HUES6 (cell line): ENCODE results near the gene BEND7.

Source experiments
- H3K27ac ChIP-seq: 2 replicates; pipeline ENCODE4 v1.7.0; 2013; ENCODE audit warnings: low read depth, mild to moderate bottlenecking, low read length, inconsistent platforms
- H3K27me3 ChIP-seq: 2 replicates; pipeline ENCODE4 v1.6.1; 2013; ENCODE audit warnings: low read length; ENCODE audit not compliant: control insufficient read depth, insufficient read depth
- H3K36me3 ChIP-seq: 2 replicates; pipeline ENCODE4 v1.6.1; 2013; ENCODE audit warnings: low read length; ENCODE audit not compliant: control insufficient read depth, insufficient read depth
- H3K4me1 ChIP-seq: 2 replicates; pipeline ENCODE4 v1.6.1; 2013; ENCODE audit warnings: low read length; ENCODE audit not compliant: control insufficient read depth, insufficient read depth
- H3K4me3 ChIP-seq: 2 replicates; pipeline ENCODE4 v1.5.1; 2013; ENCODE audit warnings: low read depth, low read length
- H3K9ac ChIP-seq: one replicate; pipeline ENCODE4 v1.6.1; 2013; ENCODE audit warnings: mild to moderate bottlenecking, low read length
- H3K9me3 ChIP-seq: 2 replicates; pipeline ENCODE4 v1.6.1; 2013; ENCODE audit warnings: low read depth, low read length; ENCODE audit not compliant: control insufficient read depth, insufficient read depth

Gene BEND7

DNA sequence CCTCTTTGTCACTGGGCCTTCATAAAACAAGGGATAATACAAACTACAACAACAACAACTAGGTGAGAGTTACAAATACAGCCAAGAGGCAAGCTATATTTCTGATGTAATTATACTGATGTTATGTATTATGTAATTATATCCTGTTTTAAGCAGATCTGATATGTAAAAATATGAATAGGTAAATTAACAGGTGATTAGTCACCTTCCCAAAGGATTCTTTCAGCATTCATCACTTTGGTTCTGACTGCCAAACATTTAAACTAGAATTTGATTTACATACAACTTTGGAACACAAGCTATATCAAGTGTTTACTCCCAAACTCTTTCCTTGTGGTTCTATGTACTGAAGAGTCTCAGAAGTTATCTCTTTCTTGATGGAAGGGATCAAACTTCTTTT lies 53.7 kb downstream of the BEND7 start:
- Histone ChIP-seq H3K27ac (no peak overlapping the region), H3K27me3 (no peaks in the 10 kb centered on the region), H3K36me3 (peaks cover 6% of the 10 kb centered on the region; the same call in 1 of the 2 replicates), H3K4me1 (no peaks in the 10 kb centered on the region), H3K9me3 (no peaks in the 10 kb centered on the region), H3K9ac (no peak overlapping the region), H3K4me3 (no peak overlapping the region)

DNA sequence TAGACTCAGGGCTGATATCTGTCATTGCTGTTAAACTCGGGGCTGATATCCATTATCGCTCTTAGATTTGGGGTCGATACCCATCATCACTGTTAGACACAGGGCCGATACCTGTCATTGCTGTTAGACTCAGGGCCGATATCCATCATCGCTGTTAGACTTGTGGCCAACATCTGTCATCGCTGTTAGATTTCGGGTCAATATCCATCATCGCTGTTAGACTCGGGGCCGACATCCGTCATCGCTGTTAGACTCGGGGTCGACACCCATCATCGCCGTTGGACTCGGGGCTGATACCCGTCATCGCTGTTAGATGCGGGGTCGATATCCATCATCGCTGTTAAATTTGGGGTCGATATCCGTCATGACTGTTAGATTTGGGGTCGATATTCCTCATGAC lies 54.8 kb downstream of the BEND7 start:
- no peak overlapping the region for H3K9ac ChIP-seq
- no peak overlapping the region for H3K27ac ChIP-seq
- H3K4me1 ChIP-seq: no peaks in the 10 kb centered on the region
- H3K36me3 ChIP-seq: peaks cover 6% of the 10 kb centered on the region; the same call in 1 of the 2 replicates
- H3K4me3 ChIP-seq: no peak overlapping the region
- no peaks in the 10 kb centered on the region for H3K27me3 ChIP-seq
- H3K9me3 ChIP-seq: no peaks in the 10 kb centered on the region

DNA sequence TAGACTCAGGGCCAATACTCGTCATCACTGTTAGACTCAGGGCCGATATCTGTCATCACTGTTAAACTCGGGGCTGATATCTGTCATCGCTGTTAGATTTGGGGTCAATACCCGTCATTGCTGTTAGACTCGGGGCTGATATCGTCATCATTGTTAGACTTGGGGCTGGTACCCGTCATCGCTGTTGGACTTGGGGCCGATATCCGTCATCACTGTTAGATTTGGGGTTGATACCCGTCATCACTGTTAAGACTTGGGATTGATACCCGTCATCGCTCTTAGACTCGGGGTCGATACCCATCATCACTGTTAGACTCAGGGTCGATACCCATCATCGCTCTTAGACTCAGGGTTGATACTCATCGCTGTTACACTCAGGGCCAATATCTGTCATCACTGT lies 56.5 kb downstream of the BEND7 start:
- Histone ChIP-seq H3K9ac (no peak overlapping the region), H3K4me3 (no peak overlapping the region), H3K27ac (no peak overlapping the region), H3K9me3 (no peaks in the 10 kb centered on the region), H3K36me3 (peaks cover 6% of the 10 kb centered on the region; the same call in 1 of the 2 replicates), H3K27me3 (no peaks in the 10 kb centered on the region), H3K4me1 (no peaks in the 10 kb centered on the region)

DNA sequence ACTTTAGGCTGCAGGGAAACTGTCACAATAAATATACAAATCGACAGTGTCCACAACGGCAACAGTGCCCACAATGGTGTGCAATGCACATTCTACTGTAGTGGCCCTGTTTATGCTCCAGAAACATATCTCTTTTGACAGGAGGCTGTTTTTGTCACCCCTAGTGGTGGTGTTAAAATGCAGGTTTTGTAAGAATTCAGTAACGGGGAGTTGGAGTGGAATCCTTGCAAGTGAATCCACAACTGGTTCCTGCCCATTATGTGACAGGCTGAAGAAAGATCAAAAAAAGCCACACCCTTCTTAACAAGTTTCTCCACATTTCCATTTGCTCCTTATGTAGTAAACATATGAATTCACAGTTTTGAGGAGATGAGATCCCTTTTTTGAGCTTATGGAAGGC lies 58.5 kb downstream of the BEND7 start:
- H3K27ac ChIP-seq: no peak overlapping the region

DNA sequence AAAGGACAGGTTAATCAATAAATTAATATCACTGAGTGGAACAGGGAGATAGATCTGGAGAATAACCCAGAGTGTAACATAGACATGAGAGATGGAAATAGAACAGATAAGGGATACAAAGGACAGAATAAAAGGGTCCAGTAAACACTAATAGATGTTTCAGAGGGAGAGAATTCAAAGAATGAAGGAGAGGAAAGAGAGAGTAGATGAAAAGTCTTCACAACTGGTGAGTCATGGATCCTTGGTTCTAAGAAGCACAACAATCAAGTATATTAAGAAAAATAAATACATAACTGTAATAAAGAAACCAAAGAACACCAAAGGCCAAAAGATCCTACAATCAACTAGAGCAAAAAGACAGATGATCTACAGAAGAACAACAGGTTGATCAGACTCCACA lies 66.3 kb downstream of the BEND7 start:
- H3K9ac ChIP-seq: no peak overlapping the region

More for the DNA sequence above, 58.5 kb downstream of the BEND7 start:
- Histone ChIP-seq H3K27me3 (no peaks in the 10 kb centered on the region), H3K9me3 (no peaks in the 10 kb centered on the region), H3K4me3 (no peak overlapping the region), H3K4me1 (no peaks in the 10 kb centered on the region), H3K36me3 (peaks cover 6% of the 10 kb centered on the region; the same call in 1 of the 2 replicates), H3K9ac (no peak overlapping the region)

DNA sequence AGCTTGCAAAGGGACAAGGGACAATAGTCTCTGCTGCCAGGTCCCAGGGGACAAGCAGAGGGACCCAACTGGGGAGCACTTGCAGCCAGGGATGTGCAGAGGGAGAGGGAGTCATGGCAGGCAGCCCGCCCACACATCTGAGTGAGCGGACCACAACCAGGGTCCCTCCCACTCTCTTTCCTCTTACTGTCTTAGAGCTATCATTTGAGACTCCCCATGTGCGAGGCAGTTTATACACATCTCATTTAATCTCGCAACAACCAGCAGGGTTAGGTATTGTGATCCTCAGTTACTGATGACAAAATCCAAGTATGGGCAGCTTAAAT lies 70.2 kb downstream of the BEND7 start:
- Histone ChIP-seq H3K9ac (no peak overlapping the region), H3K4me1 (no peaks in the 10 kb centered on the region), H3K27ac (no peak overlapping the region), H3K9me3 (no peaks in the 10 kb centered on the region), H3K36me3 (no peaks in the 10 kb centered on the region), H3K4me3 (no peak overlapping the region), H3K27me3 (no peaks in the 10 kb centered on the region)

More for the DNA sequence above, 66.3 kb downstream of the BEND7 start:
- Histone ChIP-seq H3K9me3 (no peaks in the 10 kb centered on the region), H3K4me3 (no peak overlapping the region), H3K27me3 (no peaks in the 10 kb centered on the region), H3K36me3 (no peaks in the 10 kb centered on the region), H3K27ac (no peak overlapping the region), H3K4me1 (no peaks in the 10 kb centered on the region)

DNA sequence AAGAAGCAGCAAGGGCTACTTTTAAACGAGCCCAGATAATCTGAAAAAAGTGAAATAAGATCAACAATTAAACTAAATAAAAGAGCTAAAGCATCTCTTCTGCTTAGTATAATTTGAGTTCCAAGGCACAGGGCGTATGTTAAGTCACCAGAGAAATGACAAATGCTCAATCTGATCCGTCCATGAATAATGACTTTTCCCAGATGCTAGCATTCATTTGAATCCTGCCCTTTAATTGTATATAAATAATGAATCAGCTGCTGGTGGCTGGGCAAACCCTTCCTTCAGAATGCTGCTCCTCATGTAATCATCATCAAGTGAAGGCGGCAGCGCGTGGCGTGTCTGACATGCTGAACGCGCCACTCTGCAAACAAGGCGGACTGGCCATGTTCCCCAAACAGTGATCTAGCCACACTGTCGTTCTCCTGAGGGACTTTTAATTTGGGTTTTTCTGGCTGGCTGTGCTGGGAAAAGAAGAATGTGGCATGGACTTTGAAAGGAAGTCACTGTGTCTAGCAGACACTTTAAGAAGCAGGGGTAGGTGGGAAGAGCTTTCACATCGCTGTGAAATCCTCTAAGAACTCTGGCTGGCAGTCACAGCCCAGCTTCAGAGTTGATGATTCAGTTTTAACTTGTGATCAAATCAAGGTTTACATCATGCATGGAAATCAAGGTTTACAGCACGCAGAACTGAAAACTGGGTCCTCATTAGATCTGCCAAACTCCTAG lies 70.7 kb downstream of the BEND7 start:
- Histone ChIP-seq H3K36me3 (no peaks in the 10 kb centered on the region), H3K4me1 (no peaks in the 10 kb centered on the region), H3K27me3 (no peaks in the 10 kb centered on the region), H3K9ac (no peak overlapping the region), H3K9me3 (no peaks in the 10 kb centered on the region), H3K4me3 (no peak overlapping the region), H3K27ac (no peak overlapping the region)

DNA sequence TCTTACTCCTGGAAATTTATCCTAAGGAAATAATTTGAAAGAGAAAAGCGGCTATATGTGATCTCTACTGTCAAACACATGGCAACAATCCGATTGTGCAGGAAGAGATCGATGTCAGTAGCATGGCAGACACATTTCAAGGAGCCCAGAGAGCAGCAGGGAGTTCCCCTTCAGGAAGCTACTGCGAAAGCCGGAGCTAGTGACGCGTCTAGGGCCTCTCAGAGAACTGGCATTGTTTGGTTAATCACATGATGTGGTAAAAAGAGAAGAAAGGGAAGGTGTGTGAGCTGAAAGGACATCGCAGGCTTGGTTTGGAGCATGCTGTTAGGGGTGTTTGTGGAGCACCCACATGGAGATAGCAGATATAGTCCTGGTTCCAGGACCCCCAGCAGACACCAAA lies 74.9 kb downstream of the BEND7 start:
- no peaks in the 10 kb centered on the region for H3K9me3 ChIP-seq
- no peaks in the 10 kb centered on the region for H3K36me3 ChIP-seq
- H3K4me3 ChIP-seq: no peak overlapping the region
- H3K9ac ChIP-seq: no peak overlapping the region
- no peak overlapping the region for H3K27ac ChIP-seq
- H3K4me1 ChIP-seq: no peaks in the 10 kb centered on the region
- no peaks in the 10 kb centered on the region for H3K27me3 ChIP-seq

DNA sequence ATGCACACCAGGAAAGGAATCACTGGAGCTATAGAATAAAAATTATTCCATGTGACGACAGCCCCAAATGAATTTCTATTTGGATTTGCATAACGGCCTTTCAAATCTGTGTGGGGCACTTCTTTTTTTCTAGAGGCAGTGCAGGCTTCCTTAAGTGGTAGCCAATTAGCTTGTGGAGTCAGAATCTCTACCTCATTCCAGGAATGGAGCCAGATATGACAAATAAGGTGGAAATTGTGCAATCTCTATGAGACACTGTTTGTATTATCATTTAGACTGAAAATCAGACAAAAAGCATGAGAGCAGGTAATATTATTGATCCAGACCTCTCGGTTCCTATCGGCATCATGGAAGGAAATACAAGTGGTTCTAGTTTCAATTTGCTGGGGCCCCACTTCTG lies 78.7 kb downstream of the BEND7 start:
- Histone ChIP-seq H3K9me3 (no peaks in the 10 kb centered on the region), H3K36me3 (no peaks in the 10 kb centered on the region; the same call in 1 of the 2 replicates), H3K4me1 (no peaks in the 10 kb centered on the region), H3K27ac (no peak overlapping the region), H3K9ac (no peak overlapping the region), H3K4me3 (no peak overlapping the region), H3K27me3 (no peaks in the 10 kb centered on the region)

DNA sequence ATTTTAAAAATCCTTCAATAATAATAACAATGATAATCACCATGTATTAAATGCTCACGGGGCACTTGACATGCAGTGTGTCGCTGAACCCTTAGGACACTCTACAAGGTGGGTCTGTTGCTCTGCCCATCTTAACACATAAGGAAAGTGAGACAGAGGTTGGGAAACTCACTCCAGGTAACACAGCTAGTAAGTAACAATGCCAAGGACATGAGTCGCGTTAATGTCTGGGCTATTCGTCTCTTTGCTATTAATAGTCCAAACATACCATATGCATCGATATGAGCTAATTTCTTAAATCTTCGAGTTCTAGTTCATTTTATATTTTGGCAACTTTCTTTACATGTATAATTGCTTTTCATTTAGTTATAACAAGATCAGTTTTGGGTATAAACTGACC lies 79.5 kb downstream of the BEND7 start:
- H3K27me3 ChIP-seq: no peaks in the 10 kb centered on the region
- no peak overlapping the region for H3K27ac ChIP-seq
- no peak overlapping the region for H3K4me3 ChIP-seq
- H3K4me1 ChIP-seq: peaks cover 2% of the 10 kb centered on the region; the same call in 1 of the 2 replicates
- H3K9me3 ChIP-seq: no peaks in the 10 kb centered on the region
- no peak overlapping the region for H3K9ac ChIP-seq
- no peaks in the 10 kb centered on the region; the same call in 1 of the 2 replicates for H3K36me3 ChIP-seq

DNA sequence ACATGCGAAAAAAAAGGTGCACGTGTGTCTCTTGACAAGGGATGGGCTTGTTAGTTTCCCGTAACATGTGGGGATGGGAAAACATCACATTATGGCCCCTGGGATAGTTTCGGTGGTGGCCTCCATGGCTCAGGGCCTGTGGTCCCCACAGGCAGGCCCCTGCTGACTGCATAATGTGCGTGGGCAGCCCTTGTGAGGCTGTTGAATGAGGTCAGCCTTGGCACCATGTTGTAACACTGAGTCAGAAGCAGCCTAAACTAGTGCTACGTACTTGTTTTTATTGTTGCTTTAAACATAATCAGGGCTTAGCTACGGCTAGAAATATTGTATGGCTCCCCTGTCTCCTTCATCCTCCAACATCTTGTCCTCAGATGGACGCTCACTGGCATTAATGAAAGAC lies 80.6 kb downstream of the BEND7 start:
- no peaks in the 10 kb centered on the region for H3K9me3 ChIP-seq
- H3K9ac ChIP-seq: no peak overlapping the region
- H3K4me1 ChIP-seq: peaks cover 5% of the 10 kb centered on the region; the same call in 1 of the 2 replicates
- H3K27ac ChIP-seq: no peak overlapping the region
- H3K36me3 ChIP-seq: no peaks in the 10 kb centered on the region; the same call in 1 of the 2 replicates
- no peaks in the 10 kb centered on the region for H3K27me3 ChIP-seq
- no peak overlapping the region for H3K4me3 ChIP-seq
